ENCODE data around the gene ZDHHC24.

The ZDHHC24 gene

DNA sequence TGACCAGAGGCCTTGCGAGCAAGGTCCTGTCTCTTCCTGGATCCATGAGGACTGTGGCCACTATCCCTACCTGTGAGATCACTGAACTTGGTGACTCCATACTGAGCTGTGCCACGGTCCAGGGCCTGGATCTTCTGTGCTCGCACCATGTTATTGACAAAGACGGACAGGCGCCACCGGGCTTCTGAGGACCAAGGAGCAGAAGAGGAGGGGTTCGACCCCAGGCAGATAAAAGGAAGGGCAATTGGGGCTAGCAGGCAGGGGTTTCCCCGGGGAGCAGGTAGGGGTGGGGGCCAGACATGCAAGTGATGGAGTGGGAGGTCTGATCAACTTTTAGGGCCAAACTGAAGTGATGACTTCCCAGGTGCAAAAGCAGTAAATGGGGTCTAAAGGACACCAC lies 20.4 kb upstream of the ZDHHC24 start:
- no peak for DNase-seq (ENCODE audit: low read depth in 3 of 3)

GRCh38 chr11:66564984-66565383 lies 19.1 kb upstream of the ZDHHC24 start:
- no peak for DNase-seq (ENCODE audit: low read depth in 3 of 3)

- no peak for DNase-seq (ENCODE audit: low read depth in 3 of 3)
Observed at GRCh38 chr11:66564538-66564937, 18.7 kb upstream of the ZDHHC24 start.

GRCh38 chr11:66563832-66564231 lies 18.0 kb upstream of the ZDHHC24 start:
- no peak for DNase-seq (ENCODE audit: low read depth in 3 of 3)

DNA sequence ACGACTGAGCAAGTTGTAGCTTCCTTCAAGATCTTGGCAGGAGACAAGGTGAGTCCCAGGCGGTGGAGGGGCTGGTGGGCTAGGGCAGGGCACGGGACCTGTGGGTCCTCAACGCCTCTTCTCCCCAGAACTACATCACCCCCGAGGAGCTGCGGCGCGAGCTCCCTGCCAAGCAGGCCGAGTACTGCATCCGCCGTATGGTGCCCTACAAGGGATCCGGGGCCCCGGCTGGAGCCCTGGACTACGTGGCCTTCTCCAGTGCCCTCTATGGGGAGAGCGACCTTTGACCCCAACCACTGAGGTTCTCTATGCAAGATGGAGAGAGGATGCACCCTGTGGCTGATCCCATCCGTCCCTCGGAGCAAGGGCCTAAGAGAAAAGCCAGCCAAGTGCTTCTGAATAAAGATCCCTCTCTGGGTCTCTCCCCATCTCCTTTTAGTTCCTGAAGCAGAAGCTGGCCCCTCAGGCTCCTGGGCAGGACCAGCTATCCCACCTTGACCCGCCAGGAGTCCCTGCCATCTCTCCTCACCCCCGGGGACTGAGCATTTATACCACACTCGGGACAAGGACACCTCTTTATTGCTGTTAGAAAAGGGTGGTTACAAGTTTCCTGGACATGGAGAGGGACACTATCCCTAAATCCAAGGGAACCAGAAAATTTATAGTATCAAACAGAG lies 17.2 kb upstream of the ZDHHC24 start:
- no peak for DNase-seq (ENCODE audit: low read depth in 3 of 3)

- no peak for DNase-seq (ENCODE audit: low read depth in 3 of 3)
Observed at GRCh38 chr11:66562275-66562674, 16.4 kb upstream of the ZDHHC24 start.

DNA sequence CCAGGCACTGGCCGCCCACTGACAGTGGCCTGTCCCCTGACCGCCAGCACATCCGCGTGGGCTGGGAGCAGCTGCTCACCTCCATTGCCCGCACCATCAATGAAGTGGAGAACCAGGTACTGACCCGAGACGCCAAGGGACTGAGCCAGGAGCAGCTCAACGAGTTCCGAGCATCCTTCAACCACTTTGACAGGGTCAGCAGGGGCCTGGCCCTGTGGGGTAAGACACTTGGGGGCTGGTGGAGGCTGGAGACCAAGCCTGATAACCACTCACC lies 16.1 kb upstream of the ZDHHC24 start:
- no peak for DNase-seq (ENCODE audit: low read depth in 3 of 3)

- no peak for DNase-seq (ENCODE audit: low read depth in 3 of 3)
Observed at GRCh38 chr11:66561178-66561974, 15.5 kb upstream of the ZDHHC24 start.

- no peak for DNase-seq (ENCODE audit: low read depth in 3 of 3)
Observed at GRCh38 chr11:66559866-66560676, 14.2 kb upstream of the ZDHHC24 start.

GRCh38 chr11:66559142-66559865 lies 13.5 kb upstream of the ZDHHC24 start:
- peak in 2 of 3 experiments; percentile 18 to 22 for DNase-seq (ENCODE audit: low read depth in 3 of 3)

DNA sequence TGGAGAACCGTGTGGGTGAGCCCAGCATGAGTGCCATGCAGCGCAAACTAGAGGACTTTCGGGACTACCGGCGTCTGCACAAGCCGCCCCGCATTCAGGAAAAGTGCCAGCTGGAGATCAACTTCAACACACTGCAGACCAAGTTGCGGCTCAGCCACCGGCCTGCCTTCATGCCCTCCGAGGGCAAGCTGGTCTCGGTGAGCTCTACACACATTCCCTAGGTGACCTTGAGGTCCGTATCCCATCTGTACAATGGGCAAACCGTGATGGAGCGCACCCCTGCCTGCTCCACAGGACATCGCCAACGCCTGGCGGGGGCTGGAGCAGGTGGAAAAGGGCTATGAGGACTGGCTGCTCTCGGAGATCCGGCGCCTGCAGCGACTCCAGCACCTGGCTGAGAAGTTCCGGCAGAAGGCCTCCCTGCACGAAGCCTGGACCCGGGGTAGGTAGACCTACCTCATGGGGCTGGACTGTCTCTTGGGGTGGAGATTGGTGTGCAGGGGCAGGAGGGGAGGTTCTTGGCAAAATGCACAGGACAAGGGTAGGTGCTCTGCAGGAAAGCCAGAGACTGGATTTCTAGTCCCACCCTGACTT lies 12.0 kb upstream of the ZDHHC24 start:
- DNase-seq (ENCODE audit: low read depth in 3 of 3) = no peak

DNA sequence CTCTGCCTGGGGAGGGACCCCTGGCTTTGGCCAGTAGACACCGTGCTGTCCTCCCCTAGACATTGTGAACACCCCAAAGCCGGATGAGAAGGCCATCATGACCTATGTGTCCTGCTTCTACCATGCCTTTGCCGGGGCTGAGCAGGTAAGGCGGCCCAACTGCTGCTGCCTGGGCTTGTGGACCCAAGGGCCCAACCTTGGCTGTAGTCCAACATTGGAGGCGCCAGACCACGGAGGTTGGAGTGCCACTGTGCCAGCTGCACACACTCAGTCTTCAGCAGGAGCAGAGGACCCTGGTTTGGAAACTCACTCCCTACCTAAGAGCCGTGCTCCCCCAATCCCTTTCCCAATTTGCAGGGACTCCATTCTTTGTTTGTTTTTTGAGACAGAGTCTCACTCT lies 10.2 kb upstream of the ZDHHC24 start:
- DNase-seq (ENCODE audit: low read depth in 3 of 3) = no peak

DNA sequence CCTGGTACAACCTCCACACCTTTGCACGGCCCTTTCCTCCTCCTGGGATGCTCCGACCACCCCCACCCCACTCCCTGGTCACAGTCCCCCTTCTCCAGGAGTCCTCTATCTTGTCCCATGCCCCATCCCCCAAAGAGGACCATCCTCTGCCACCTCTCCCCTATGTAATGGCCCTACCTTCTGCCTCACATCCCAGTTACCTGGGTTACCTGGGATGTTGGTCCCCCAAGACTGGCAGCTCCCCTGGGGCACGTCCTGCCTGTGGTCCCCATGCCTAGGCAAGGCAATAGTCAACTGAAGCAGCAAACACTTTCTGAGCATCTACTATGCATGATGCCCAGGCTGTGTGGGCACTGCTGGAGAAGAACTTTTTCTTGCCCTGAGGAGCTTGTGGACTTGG lies 9.6 kb upstream of the ZDHHC24 start:
- DNase-seq (ENCODE audit: low read depth in 3 of 3) = no peak

DNA sequence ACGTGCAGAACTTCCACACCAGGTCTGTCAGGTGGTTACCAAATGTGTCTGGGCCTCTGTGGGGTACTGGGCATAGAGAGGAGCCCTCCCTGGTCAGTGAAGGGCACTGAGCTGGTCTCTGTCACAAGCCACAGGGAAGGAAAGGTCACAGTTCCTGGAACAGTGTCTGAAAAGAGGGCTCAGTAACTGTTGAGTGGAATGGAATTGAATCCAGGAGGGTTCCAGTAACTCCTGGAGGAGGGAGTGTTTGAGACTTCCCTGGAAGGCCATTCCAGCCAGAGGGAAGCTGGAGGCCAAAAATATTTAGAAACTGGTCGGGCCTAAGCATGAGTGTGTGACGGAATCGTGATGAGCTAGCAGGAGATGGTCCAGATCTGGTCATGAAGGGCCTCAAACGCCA lies 8.8 kb upstream of the ZDHHC24 start:
- no peak for DNase-seq (ENCODE audit: low read depth in 3 of 3)

- DNase-seq (ENCODE audit: low read depth in 3 of 3) = no peak
Observed at GRCh38 chr11:66550887-66551286, 5.0 kb upstream of the ZDHHC24 start.

DNA sequence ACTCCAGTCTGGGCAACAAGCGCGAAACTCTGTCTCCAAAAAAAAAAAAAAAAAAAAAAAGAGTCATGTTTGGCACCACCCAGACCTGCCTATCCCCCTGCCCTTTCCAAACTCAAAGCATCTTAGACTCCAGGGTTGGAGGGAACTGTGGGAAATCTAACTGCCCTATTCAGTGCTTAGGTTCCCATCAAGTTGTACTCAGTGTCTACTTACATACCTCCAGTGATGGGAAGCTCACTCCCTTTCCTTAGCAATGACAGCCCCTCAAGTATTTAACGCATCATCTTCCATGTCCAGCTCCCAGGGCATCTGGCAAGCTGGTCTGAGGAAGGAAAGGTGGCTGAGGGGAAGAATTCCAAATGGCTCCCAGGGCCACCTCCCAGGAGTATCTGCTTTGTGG lies 3.8 kb upstream of the ZDHHC24 start:
- DNase-seq (ENCODE audit: low read depth in 3 of 3) = no peak

- no peak for DNase-seq (ENCODE audit: low read depth in 3 of 3)
Observed at GRCh38 chr11:66548774-66549630, 3.2 kb upstream of the ZDHHC24 start.

GRCh38 chr11:66548041-66548440 lies 2.2 kb upstream of the ZDHHC24 start:
- DNase-seq (ENCODE audit: low read depth in 3 of 3) = no peak

GRCh38 chr11:66547662-66548009 lies 1.8 kb upstream of the ZDHHC24 start:
- no peak for DNase-seq (ENCODE audit: low read depth in 3 of 3)

GRCh38 chr11:66546966-66547661 lies 1.3 kb upstream of the ZDHHC24 start:
- DNase-seq (ENCODE audit: low read depth in 3 of 3) = no peak
